Tibial artery (tissue), 4 donors: ENCODE measurements around the gene LMO4.

Source experiments
- DNase-seq, 2 donors: peaks; one replicate each; pipeline ENCODE4 v3.0.0-alpha.2; 2019
- H3K27ac ChIP-seq, 2 donors: fragments of 200-600 bp; sonication (generic) in 1 of 2; 1 replicate in 1 of 2; 2 replicates in 1 of 2; pipeline ENCODE4 v1.5.1; 2018 to 2019; ENCODE audit warnings: mild to moderate bottlenecking in 1 of 2
- H3K27me3 ChIP-seq, 2 donors: fragments of 200-600 bp; sonication (generic) in 1 of 2; one replicate each; pipeline versions ENCODE4 v1.5.1 to v1.6.0; 2016 to 2019
- H3K36me3 ChIP-seq, 3 donors: fragments of 200-600 bp; sonication (generic) in 2 of 3; one replicate each; pipeline ENCODE4 v1.5.1; 2016 to 2019; ENCODE audit warnings: mild to moderate bottlenecking in 2 of 3
- H3K4me1 ChIP-seq, 4 donors: fragments of 200-600 bp; sonication (generic) in 2 of 4; 1 replicate in 3 of 4; 2 replicates in 1 of 4; pipeline ENCODE4 v1.5.1; 2016 to 2019
- H3K4me3 ChIP-seq, 2 donors: fragments of 200-600 bp; sonication (generic) in 1 of 2; 1 replicate in 1 of 2; 2 replicates in 1 of 2; pipeline ENCODE4 v1.5.1; 2018 to 2019; ENCODE audit warnings: mild to moderate bottlenecking in 2 of 2
- H3K9me3 ChIP-seq, 3 donors: fragments of 200-600 bp; sonication (generic) in 1 of 3; one replicate each; pipeline ENCODE4 v1.5.1; 2016 to 2019
- intact Hi-C: fragments of 100-400 bp; cut with DNase I; formaldehyde crosslinking; loops from one replicate; pipeline ENCODE4 v1.15.0; 2023; ENCODE audit warnings: low total_unique reads
- TF ChIP-seq, protein P1 (sequence below), 2 experiments: fragments of 200-600 bp in 1 of 2; fragments of 450-650 bp in 1 of 2; IDR thresholded peaks; one replicate each; pipeline ENCODE4 v1.5.1; 2017 to 2019; ENCODE audit warnings: antibody characterized with exemption in 2 of 2, mild to moderate bottlenecking in 1 of 2, moderate library complexity in 1 of 2

LMO4 gene

DNA sequence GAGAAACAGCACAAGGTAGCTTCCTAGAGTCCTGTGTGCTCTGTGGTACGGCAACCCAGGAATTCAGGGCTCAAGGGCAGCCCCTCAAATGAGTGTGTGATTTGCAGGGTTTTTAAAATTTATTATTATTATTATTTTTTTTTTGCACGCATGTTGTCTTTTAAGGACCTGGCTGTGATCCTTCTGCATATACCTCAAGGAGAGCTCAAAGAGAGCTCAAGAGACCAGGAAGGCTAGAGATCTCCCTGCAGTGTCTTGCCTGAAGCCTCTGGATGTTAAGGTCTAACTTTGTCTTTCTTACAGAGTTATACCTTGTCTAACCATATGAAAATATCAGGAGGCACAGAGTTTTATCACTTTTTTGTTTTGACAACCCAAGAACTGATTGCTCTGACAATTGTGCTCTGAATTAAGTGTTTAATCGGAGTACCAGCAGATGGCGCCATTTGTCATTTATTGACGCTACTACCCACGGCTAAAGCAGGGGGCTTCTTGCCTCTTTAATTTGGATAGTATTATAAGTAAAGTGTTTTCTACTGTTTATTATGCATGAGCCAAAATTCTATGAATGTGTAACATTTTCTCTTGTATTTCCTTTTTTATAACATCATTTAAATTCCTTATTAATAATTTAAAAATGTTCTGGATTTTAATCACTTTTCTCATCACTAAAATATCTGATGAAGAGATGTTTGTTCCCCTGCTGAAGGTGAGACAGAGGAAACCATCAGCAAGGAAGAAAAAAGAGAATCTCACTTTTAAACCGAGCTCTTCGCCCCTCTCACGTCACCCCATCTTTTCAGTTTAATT is 35.8 kb upstream of the LMO4 start:
- H3K4me1 ChIP-seq = no peaks in the 10 kb centered on the region

DNA sequence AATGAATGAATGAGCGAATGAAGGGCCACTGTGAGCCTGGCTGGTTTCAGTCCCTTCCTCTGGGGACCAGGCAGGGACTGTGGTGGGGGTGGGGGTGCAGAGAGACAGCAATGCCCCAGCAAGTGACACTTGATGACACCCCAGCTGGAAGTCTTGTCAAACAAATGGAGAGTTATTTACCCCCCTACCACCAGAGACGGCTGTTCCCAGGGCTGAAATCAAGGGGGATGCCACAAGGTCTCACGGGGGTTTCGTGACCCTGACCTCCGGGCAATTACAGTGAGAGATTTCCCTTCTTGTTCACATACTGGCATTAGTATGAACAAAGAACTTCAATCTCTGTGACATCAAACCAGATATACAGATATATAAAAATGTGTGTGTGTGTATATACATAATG is 34.0 kb upstream of the LMO4 start:
- H3K27me3 ChIP-seq = no peaks in the 10 kb centered on the region
- H3K4me1 ChIP-seq = no peaks in the 10 kb centered on the region
- no peaks in the 10 kb centered on the region for H3K9me3 ChIP-seq
- intact Hi-C loops = loop anchor here (5.0 kb wide), 1 partner anchor 1008 kb away; no protein-coding TSS in a partner anchor
- H3K4me3 ChIP-seq = no peak overlapping the region
- no peak overlapping the region for H3K27ac ChIP-seq
- no peak for DNase-seq
- TF ChIP-seq, protein P1, sequence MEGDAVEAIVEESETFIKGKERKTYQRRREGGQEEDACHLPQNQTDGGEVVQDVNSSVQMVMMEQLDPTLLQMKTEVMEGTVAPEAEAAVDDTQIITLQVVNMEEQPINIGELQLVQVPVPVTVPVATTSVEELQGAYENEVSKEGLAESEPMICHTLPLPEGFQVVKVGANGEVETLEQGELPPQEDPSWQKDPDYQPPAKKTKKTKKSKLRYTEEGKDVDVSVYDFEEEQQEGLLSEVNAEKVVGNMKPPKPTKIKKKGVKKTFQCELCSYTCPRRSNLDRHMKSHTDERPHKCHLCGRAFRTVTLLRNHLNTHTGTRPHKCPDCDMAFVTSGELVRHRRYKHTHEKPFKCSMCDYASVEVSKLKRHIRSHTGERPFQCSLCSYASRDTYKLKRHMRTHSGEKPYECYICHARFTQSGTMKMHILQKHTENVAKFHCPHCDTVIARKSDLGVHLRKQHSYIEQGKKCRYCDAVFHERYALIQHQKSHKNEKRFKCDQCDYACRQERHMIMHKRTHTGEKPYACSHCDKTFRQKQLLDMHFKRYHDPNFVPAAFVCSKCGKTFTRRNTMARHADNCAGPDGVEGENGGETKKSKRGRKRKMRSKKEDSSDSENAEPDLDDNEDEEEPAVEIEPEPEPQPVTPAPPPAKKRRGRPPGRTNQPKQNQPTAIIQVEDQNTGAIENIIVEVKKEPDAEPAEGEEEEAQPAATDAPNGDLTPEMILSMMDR (IDR thresholded peaks at IDR 0.05) = no peak
- H3K36me3 ChIP-seq = no peaks in the 10 kb centered on the region

More for the DNA sequence above, 35.8 kb upstream of the LMO4 start:
- H3K9me3 ChIP-seq = no peaks in the 10 kb centered on the region
- no peak overlapping the region for H3K27ac ChIP-seq
- TF ChIP-seq, protein P1 (IDR thresholded peaks at IDR 0.05) = peak; percentile 71 to 79
- H3K4me3 ChIP-seq = no peak overlapping the region
- intact Hi-C loops = no loop called here
- DNase-seq = peak in 1 of 2 donors; percentile 55
- H3K36me3 ChIP-seq = no peaks in the 10 kb centered on the region
- no peaks in the 10 kb centered on the region for H3K27me3 ChIP-seq

DNA sequence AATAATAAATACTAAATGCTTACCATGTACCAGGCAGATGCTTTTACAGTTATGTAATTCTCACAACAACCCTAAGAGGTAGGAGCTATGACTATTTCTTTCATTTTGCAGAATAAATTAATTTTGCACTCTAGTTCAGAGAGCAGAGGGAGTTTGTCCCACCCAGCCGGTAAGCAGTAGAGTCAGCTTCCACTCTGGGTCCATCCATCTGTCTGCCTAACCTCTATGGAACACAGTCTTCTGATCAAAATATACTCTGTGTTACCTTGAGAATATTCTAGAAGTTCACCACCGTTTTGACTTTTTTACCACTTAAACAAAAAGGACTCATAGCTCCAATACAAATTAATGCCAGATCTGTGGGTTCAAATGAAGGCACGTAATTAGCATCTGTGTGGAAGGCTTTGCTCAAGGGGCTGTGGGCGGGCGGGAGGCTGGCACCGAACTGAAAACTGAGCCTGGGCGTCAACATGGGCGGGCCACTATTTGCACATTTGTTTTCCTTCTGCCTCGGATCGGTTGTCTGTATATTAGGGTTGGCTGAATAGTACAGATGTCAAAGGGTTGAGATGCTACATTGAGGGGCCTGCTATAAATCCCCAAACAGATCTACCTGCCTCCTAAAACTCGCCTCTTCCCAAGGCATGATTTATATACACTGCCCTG is 33.1 kb upstream of the LMO4 start:
- Histone ChIP-seq H3K4me1 (no peaks in the 10 kb centered on the region), H3K27me3 (no peaks in the 10 kb centered on the region), H3K27ac (no peak overlapping the region), H3K9me3 (no peaks in the 10 kb centered on the region), H3K4me3 (no peak overlapping the region), H3K36me3 (no peaks in the 10 kb centered on the region)
- no peak for DNase-seq
- TF ChIP-seq, protein P1 (IDR thresholded peaks at IDR 0.05) = no peak
- intact Hi-C loops = loop anchor here (5.0 kb wide), 1 partner anchor 1007 kb away; no protein-coding TSS in a partner anchor

DNA sequence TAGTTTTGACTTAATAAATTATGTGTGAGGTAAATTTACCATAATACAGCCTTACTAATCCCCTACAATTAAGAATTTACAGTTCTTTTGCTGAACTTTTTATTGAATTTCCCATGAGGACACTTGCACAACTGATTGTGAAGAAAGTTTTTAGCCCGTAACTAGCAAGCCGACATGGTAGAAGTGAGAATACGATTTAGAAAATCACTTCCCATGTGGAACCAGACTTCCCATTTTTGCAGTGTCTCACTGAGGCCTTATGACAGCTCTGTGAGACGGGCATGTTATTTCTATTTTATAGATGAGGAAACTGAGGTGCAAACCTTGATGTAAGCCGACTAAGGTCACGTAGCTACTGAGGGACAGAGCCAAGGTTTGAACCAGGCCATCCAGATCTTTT is 32.5 kb upstream of the LMO4 start:
- H3K27me3 ChIP-seq = no peaks in the 10 kb centered on the region
- H3K27ac ChIP-seq = no peak overlapping the region
- no peaks in the 10 kb centered on the region for H3K36me3 ChIP-seq
- TF ChIP-seq, protein P1 (IDR thresholded peaks at IDR 0.05) = no peak
- DNase-seq = no peak
- no peaks in the 10 kb centered on the region for H3K9me3 ChIP-seq
- intact Hi-C loops = loop anchor here (5.0 kb wide), 1 partner anchor 1006 kb away; no protein-coding TSS in a partner anchor
- H3K4me1 ChIP-seq = no peaks in the 10 kb centered on the region
- H3K4me3 ChIP-seq = no peak overlapping the region

DNA sequence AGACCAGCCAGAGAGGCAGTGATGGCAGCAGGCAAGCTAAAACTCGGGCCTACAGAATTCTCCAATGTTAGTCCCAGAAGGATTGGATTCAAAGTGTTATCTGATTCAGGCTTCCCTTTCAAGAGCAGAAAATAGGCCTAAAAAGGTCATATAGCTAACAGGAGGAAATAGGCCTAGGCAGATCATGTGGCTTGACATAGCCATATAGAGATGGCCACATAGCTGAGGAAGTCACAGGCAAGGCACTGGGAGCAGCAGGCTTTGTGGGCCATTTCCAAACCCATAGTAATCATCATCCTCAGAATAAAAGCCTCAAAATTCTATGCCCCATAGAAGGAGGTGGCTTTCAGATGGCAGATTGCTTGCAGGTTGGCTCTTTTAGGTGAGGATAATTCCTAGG is 29.0 kb upstream of the LMO4 start:
- no peak for DNase-seq
- Histone ChIP-seq H3K4me3 (no peak overlapping the region), H3K4me1 (no peaks in the 10 kb centered on the region), H3K9me3 (no peaks in the 10 kb centered on the region), H3K27ac (no peak overlapping the region), H3K27me3 (no peaks in the 10 kb centered on the region), H3K36me3 (no peaks in the 10 kb centered on the region)
- TF ChIP-seq, protein P1 (IDR thresholded peaks at IDR 0.05) = no peak
- intact Hi-C loops = loop anchor here (5.0 kb wide), 1 partner anchor 1003 kb away; no protein-coding TSS in a partner anchor
